GM18868 (cell line): Measurements from ENCODE around the gene TSHZ3.

ENCODE experiments used
- ATAC-seq: cut with Tn5 transposase; IDR thresholded peaks from one replicate; pipeline ENCODE4 v1.9.1; 2021; ENCODE audit warnings: mild to moderate bottlenecking, moderate library complexity; ENCODE audit not compliant: unreplicated experiment

Gene TSHZ3

DNA sequence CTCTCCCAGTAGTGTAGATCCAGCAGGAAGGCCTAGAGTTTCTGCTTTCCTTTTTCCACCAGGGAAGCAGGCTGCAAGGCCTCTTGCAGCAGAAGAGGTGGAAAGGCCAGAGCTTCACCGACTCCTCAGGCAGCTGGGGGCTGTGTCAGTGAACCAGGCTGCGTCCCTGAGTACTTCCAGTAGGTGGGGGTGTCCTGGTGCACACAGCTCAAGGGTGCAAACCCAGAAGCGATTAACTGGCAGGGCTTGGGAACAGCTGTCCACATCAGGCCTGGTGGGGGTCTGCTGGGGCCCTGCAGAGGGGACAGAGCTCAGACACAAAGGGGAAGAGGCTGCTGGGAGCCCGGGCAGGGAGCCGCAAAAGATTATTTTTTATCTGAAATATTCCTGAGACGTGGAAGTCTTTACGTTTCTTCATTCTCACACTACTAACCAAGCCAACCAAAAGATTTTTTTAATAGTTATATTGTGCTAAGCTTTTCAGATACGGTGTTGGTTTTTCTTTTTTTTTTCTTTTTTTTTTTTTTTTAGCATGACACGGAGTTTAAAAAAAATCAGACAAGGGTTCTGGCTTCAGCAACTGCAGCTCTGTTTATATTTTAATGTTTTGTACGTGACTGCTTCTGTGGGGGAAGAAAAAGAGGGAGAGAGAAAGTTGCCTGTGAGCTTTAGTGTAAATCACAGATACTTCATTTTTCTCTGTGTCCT, 11.0 kb downstream of the TSHZ3 start:
- no peak for ATAC-seq

DNA sequence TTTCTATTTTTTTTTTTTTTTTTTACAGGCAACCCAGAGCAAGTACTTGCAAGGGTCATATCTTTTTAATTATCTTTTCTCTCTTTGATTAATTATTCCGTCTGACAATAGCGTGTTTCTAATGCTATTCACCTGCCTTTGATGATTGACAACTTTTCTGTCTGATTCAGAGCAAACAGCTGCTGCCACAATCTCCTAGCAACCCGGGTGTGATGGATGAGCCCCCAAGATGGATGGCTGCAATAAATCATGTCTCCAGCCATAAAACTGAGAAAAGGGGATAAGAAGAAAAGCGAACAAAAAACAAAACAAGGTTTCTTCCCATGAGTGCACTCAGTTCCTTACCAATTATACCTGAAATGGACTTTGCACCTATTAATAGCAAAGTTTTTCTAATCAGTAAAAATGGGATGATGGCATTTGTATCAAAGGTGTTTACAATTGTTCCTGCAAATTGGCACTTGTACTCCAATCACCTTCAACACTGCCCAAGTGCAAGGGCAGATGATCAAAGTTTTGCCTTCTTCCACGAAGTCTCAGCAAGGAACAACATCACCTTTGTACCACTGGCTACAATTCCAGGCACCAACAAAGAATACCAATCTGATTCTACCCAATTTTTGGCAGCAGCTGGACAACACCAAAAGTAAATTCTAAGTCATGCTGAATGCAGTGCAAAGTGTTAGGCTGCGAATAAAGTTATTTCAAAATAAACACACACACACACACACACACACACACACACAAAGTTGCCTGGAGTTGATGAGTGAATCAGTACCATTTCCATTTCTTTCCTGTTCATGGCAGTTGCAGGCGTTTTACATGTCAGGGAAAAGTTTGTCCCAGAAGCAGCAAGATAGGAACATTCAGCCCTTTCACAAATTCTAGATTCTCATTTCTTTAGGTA, 12.0 kb downstream of the TSHZ3 start:
- no peak for ATAC-seq

DNA sequence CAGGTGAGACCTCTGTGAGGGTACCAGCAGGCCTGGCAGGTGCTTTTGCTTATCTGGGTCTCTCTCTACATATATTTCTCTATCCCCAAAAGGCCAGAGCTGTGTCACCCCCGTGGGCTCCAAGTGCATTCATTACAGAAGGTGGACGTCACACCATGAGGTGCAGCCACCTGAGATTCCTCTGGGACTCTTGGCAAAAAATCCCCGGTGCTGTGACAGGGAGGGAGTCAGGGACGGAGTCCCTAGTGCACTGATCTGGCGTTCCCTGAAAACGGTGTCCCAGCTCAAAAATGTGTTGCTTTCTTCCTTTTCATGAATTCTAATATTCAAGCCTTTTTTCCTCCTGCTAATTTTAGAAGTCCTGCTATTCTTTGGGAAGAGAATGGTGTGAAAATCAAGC, 13.5 kb downstream of the TSHZ3 start:
- no peak for ATAC-seq

DNA sequence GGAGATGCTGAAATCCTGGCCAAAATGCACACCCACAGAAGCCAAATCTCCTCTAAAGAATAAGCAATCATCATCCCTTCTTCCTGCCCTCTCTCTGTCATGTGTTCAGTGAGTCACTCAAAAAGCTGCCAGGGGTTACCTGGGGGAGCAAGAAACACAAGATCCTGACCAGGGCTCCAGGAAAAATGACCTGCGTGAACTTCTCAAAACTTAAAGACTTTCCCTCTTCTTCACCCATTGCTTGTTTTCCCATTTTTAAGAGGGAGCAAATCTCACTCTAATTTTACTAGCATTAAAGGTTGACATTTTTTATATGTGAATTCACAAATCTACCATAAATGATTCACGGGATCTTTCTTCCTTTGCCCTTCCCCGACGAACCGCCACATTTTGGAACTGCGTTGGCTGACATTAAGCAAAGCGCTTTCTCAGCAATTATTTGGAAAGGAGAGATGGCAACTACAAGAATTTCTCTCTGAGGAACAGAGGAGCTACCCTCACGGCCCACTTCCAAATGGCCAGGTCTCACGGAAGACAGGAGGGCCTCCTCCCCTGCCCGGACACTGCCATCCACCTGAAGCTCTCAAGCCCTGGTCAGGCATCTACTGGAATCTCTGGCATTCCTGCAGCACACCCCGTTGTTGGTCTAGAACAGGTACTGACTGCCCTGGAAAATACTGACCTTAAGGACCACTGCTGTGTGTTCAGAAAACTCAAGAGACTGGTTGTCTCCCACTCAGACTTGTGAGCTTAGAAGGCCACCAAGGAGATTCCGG, 14.2 kb downstream of the TSHZ3 start:
- no peak for ATAC-seq

DNA sequence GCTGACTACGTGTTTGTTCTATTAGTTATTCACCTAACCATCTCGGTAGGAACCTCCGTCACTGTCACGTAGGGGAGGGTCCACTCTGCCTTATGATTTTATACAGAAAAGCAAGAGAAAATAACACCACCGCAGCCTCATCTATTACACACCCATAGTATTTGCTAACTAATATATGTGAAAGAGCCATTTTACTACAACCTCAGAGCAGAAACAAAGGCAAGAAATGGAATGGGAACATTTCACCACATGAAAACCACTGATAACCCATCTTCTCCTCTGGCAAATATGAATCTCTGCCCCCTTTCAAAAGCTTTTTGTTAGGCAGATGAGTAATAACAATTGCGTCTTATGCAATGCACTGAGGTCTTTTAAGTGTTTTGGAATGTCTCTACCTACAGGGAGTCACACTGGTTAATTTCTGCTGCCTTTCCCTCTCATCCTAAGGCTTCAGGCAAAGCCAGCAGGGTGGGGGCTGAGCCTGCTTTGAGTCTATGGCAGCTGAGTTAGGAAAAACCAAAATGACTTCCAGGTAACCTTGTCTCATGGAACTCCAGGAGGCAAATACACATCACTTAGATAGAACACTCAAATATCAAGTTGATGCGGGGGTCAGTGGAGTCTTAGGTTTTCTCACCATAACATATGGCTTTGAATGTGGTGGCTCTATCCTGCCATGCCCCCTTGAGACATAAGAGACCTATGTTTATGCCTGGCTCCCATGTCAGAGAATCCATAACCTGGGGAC, 15.0 kb downstream of the TSHZ3 start:
- ATAC-seq = no peak

DNA sequence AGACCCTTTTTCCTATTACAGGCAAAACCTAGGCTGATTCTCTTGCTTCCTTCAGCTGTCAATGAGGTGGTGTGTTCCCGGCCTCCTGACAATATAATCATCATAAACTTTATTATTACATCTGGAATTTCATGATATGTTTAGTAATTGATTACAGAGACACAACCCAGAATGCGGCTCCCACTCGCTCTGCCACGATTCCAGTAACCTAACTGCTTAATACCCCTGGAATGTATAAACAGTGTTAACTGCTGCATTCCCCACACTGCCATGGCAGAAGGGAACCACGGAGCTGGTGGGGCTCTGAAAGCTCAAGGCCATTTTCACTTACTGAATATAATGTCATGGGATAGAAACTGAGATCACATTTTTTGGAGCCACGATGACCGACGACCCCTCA, 17.1 kb downstream of the TSHZ3 start:
- no peak for ATAC-seq

DNA sequence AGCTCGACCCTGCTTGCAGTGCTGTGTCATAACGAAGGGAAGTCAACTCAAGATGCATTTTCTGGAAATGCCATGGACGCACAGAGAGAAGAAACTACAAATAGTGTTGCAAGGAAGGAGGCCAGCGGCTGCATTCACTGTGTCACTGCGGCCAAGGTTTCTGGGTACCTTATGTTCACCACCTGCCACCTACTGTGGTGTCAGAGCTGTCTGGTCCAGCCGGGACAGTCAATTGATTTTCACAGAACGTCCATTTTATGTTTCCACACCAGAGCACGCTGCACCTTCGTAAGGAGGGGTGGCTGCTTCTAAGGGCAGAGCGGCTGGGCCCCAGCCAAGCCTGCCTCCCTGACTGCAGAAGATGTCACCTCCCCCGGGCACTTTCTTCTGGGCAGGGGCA, 17.7 kb downstream of the TSHZ3 start:
- ATAC-seq = no peak

DNA sequence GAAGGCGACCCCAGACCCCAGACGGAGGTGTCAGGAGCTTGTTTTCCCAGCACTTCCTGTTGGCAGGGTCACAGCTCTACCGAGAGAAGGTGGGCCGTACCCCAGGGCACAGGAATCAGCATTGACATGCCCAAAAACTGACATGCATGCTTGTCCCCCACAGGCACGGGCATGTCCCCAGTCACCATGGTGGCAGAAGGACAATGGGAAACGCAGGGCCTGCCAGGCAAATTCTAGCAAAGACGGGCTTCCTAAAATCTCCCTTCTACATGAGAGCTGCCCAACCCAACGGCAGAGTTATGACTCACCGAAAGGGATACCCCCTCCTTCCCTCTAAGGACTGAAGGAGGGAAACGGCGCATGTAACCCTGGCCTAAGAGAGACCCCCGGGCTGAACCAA, 18.5 kb downstream of the TSHZ3 start:
- no peak for ATAC-seq

DNA sequence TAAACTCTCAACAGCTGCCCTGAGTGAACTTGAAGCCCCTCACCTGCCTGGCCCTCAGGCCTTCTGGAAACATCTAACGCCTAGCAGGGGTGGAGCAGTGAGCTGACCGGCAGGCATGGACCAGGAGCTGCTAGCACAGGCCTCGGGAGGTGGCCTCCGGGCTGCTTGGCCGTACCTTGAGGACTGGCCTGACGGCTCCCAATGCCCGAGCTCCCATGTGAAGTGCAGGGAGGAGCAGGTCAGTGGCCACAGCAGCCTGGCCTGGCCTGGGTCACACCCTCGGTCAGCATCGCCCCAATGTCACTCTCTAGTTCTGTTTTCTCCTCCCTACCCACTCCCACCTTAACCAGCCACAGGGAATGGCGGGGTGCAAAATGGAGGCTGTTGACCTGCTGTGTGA, 19.0 kb downstream of the TSHZ3 start:
- no peak for ATAC-seq

DNA sequence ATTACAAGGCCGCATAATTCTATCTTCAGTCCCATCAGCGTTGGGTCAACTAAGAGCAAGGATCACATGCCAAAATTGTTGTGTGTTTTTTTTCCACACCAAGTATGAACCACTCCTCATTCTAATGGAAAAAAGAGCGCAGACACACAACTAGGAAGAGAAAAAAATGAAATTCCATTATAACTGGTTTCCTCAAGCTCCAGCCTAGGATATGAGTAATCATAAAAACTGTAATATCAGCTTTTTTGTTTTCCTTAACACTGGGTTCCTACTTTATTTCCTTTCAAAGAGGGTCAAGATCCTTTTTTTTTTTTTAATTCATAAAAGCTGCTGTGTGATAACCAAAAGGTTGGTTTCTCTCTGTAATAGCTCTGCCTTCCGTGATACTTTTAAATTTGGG, 19.4 kb downstream of the TSHZ3 start:
- no peak for ATAC-seq

DNA sequence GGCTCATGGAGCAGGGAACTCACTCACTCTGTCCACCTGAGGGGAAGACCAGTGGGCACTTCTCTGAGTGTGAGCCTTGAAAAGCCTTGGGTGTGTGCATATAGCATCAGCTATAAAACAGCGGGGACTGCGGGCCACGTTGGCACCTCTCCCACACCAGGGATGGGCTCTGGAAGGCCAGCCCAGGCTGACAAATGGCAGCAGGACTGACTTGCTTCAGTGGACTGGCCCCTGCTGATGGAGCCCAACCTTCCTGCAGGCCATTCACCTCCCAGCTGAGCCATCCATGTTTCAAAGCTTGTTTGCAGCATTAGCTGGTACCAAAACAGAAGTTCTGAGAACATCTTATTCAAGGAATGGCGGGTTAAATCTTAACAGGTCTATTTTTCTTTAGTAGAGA, 21.0 kb downstream of the TSHZ3 start:
- no peak for ATAC-seq

DNA sequence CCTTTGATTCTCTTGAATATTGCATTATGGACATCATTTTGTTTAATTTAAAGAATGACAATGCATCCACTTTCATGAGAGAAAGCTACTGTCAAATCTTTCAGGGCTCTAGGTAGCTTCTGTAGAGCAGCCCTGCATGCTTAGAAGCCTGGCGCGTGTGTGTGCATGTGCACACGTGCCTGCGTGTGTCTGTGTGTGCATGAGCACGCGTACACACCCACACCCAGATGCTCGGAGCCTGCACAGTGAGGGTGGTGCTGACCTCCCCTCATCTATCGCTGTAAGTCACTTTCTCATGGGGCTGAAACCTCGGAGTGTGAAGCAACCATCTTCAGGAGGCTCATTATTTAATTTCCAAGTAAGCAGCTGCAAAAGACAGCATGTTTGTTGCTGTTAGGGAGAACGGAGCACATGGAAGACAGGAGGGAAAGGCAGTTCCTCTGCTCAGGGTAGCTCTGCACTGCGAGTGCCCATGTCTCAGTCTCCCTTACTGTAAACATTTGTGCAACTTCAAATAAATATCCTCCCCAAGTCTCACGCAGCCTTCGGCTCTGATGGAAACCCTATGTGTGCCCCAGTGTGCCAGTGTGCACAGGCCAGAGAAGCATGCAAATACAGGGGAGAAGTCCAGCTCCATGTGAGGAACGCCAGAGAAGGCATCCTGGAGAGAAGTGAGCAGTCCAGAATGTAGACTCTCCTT, 22.8 kb downstream of the TSHZ3 start:
- ATAC-seq = no peak

DNA sequence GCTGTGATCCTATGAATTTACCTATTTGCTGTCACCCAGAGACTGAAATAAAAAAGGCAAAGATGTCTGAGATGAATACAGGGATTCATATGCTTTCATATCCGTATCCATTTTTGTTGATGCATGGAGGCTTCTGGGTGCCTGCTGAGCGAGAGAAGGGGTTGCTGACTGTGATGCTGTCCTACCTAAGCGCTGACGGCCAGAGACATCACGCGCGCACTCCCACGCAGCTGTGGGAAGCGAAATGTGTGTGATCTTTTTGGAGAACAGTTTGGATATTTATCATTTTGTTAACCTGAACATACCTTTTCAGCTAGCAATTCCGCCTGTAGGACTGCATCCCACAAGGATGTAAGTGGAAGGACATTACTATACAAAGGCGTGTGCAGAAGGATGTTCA, 23.9 kb downstream of the TSHZ3 start:
- ATAC-seq = no peak

DNA sequence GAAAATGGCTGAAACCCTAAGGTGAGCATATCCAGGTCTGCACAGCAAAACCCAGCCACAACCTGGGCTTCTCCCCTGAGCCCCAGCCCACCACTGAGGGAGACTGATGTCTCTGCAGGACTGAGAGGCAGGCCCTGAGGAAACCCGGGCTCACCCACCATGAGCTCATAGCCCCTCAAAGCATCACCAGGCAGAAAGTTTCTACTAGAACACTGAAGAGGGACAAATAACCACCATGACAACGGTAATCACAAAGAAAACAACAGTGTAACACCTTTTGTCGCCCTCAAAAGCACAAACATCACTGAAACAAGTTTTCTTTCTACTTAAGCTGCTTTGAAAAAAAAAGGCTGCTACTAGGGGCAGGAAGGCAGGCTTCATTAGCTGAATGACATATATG, 29.8 kb downstream of the TSHZ3 start:
- ATAC-seq = no peak

DNA sequence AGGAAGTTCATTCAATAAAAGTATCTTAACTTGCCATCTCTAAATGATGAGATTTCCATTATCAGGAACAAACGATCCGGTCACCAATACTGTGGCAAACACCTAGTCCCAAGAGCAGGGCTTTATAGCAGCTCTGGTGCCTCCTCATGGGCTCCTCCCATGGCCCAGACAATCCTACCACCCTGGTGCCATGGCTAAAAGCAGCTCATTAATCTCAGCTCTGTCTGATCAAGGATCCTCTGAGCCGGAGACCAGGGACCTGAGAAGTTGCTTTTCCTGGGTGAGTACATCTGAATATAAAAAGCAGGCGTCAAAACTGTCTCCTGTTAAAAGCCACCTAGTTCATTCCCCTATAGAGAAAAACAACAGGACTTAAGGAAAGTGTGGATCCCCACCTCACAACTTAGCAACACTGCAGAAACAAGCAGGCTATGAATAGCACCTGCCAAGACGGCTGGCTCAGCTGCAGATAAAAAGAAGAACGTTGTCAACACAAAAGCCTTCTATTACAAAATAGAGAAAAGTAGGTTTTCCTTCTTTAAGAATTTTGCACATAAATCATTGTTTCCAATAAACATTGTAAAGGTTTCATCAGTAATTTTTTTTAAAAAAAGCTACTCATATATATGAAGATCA, 30.3 kb downstream of the TSHZ3 start:
- ATAC-seq = no peak

DNA sequence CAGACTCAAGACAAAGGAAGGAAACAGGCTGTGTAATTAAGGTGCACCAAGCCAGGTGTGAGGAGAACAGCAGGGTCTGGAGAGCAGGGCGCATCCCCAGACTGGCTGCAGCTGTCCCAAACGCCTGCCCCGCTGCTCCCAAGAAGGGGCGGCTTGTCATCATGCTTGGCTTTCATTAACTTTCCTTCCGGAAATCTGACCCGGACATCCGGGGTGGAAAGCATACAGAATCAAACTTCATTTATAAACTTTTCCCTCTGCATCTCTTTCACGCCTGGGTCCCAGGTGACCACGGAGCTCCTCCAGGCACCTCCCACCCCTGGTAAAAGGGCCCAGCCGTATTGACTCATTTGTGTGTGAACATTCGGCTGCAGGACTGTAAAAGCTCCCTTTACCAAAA, 31.7 kb downstream of the TSHZ3 start:
- no peak for ATAC-seq

DNA sequence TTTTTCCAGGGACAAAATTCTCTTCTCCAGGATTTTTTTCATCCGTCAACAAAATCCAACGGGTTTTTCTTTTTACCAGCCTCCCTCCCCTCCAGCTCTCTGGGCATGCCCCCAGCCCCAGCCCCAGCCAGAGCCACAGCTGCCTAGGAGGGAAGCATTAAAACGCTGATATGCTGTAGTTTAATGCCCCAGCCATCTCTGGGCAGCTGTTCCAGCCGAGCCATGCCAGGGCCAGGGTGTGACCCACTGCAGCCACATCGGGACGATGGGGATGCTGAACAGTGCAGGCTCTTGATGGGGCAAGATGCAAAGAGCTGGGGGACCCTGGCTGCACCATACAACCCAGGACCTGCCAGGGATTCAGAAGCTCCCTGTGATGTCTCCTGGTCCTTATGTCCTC, 32.1 kb downstream of the TSHZ3 start:
- no peak for ATAC-seq

DNA sequence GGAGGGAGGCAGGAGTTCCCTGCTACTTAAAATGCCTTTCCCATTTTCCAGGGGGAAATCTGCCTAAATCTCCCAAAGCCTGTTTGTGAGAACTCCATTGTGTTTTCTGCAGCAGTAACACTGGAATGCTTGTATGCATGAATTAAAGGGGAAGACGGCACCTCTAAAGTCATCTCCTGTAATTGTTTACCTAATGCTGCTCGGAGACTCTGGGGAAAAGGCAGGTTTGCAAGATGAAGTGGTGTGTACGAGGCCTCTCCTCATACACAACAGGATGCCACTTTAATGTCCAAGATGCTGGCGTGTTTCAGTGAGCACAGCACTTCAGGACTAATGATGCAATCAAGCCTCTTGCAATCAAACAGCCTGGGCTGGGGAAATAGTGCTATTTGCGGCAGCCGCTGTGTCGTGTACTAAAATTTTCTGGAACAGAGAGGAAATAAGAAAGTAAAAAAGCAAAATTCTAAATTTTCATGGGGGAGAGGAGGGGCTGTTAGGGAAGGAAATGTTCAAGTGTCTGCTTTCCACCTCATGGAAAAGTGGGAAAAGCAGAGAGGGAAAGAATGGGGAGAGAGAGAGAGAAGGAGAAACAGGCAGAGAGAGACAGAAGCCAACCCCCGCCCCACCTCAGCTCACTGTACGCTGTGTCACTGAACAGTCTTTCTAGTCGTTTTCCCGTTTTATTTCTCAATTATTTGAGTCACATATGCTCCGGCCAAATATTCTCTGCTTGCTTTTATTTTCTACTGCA, 32.9 kb downstream of the TSHZ3 start:
- ATAC-seq = no peak

DNA sequence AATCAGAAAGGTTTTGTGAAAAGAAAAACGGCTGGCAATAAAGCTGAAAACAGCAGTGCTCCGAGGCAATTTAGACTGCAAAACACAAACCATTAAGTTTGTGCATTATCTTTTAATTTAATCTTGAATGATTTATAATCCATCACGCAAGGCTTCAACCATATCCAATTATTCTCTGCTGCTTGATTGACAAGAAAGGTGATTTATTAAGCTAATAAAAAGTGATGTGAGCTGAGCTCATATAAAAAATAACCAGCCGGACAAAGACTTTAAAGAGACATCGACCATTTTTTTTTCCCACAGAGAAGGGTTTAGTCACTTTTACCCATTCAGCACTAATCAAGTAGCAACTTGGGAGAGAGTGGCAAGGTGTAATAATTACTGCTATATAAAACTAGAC, 33.6 kb downstream of the TSHZ3 start:
- ATAC-seq = no peak
